H1 (cell line): ENCODE results near the gene VASH1. TPM values are rescaled to one million over a fixed set of nuclear protein-coding genes. Genes with fewer than 3 reads are reported as not detected.
A peak's percentile ranks its signal among the peaks of the same experiment; 100 is the strongest.

ENCODE experiments used
- CHD7 ChIP-seq: fragments of 300-600 bp; sonication (generic); IDR thresholded peaks from 2 replicates; pipeline ENCODE4 v1.7.1; 2012; ENCODE audit warnings: low read length, moderate library complexity, mild to moderate bottlenecking, inconsistent platforms; ENCODE audit not compliant: insufficient replicate concordance
- HDAC2 ChIP-seq, 2 experiments: fragments of 300-600 bp in 1 of 2; sonication (generic) in 1 of 2; IDR thresholded peaks; 2 replicates each; pipeline ENCODE4 v1.6.1; 2011 to 2012; ENCODE audit warnings: low read depth in 2 of 2, low read length in 2 of 2, mild to moderate bottlenecking in 2 of 2, moderate library complexity in 2 of 2, borderline replicate concordance in 1 of 2, inconsistent platforms in 1 of 2
- JUND ChIP-seq: IDR thresholded peaks from 2 replicates; pipeline ENCODE4 v1.6.1; 2011; ENCODE audit warnings: mild to moderate bottlenecking, improper control_type of control experiment, low read length
- POU5F1 ChIP-seq: IDR thresholded peaks from 2 replicates; pipeline ENCODE4 v1.6.1; 2011; ENCODE audit warnings: low read depth, mild to moderate bottlenecking, low read length, moderate library complexity
- RAD21 ChIP-seq, 2 experiments: IDR thresholded peaks in 1 of 2; conservative IDR thresholded peaks in 1 of 2; 2 replicates each; pipeline ENCODE4 v1.6.1; 2011; ENCODE audit warnings: low read depth in 2 of 2, low read length in 2 of 2, improper control_type of control experiment in 1 of 2, inconsistent platforms in 1 of 2, mild to moderate bottlenecking in 1 of 2, moderate library complexity in 1 of 2
- SIN3A ChIP-seq, 2 experiments: IDR thresholded peaks in 1 of 2; conservative IDR thresholded peaks in 1 of 2; 2 replicates each; pipeline ENCODE4 v1.6.1; 2011 to 2012; ENCODE audit warnings: low read length in 2 of 2, improper control_type of control experiment in 1 of 2, low read depth in 1 of 2, mild to moderate bottlenecking in 1 of 2
- SP4 ChIP-seq: IDR thresholded peaks from 2 replicates; pipeline ENCODE4 v1.6.1; 2012; ENCODE audit warnings: low read length, inconsistent platforms
- polyA plus RNA-seq, 7 experiments: library from polyadenylated mRNA; depleted of rRNA in 3 of 7; stranded (reverse) in 5 of 7; unstranded in 2 of 7; fragments of >200 nt in 5 of 7; fragments of 200-250 nt in 2 of 7; gene quantifications; 1 replicate in 5 of 7; 2 replicates in 1 of 7; 4 replicates in 1 of 7; pipeline versions ENCODE4 v1.2.1 to v1.2.3, GENCODE V29; 2011 to 2013; ENCODE audit warnings: missing spikeins in 2 of 7, mixed read lengths in 2 of 7
- total RNA-seq: library from RNA; stranded (reverse); fragmentation: NEBNext Ultra II Directional; extraction: Animal tissue kit (Norgen Biotek cat#: 25700); gene quantifications from 2 replicates; pipeline ENCODE4 v1.2.1, GENCODE V29; 2021

VASH1 gene
- total and polyA plus RNA-seq, 2 of the 8 experiments (the other 6 are each of a cell fraction or from before 2014, with no cell fraction given), result 3.1 to 6.4 TPM

- TF ChIP-seq JUND (peak; percentile 35; the same call in 1 of the 2 replicates), SP4 (peak; percentile 72; the same call in 1 of the 2 replicates), POU5F1 (no peak), SIN3A (conservative IDR thresholded peaks at IDR 0.05 in 1 of 2, IDR thresholded peaks at IDR 0.05 in 1 of 2; ENCODE audit: low read depth in 1 of 2, low read length in 2 of 2) (no peak), RAD21 (IDR thresholded peaks at IDR 0.05 in 1 of 2, conservative IDR thresholded peaks at IDR 0.05 in 1 of 2; ENCODE audit: low read depth in 2 of 2, low read length in 2 of 2) (peak; percentile 82 to 85), HDAC2 (IDR thresholded peaks at IDR 0.05; ENCODE audit: borderline replicate concordance in 1 of 2, low read depth in 2 of 2, low read length in 2 of 2) (peak in 1 of 2 experiments; percentile 66; a peak in 1 of 4 replicates), CHD7 (no peak)
- TF ChIP-seq, all 59 proteins: peak for 7
These were observed 23.6 kb downstream of the VASH1 start (continued) for GRCh38 chr14:76784881-76785280.
